Thoracic aorta (tissue), 2 donors: ENCODE measurements around the gene LIG1. TPM values are rescaled to one million over a fixed set of nuclear protein-coding genes. Genes with fewer than 3 reads are reported as not detected.
A peak's percentile ranks its signal among the peaks of the same experiment; 100 is the strongest.

Experiments used
- ATAC-seq: fragments of 150-250 bp; one replicate; pipeline ENCODE4 v1.8.0; 2017; ENCODE audit warnings: low read depth; ENCODE audit not compliant: insufficient number of reproducible peaks, low FRiP score
- DNase-seq: peaks from one replicate; pipeline ENCODE4 v3.0.0-alpha.2; 2020; ENCODE audit warnings: low spot score
- H3K27ac ChIP-seq, 2 donors: fragments of 200-600 bp; sonication (generic); 1 replicate in 1 of 2; 2 replicates in 1 of 2; pipeline ENCODE4 v1.5.1; 2016; ENCODE audit warnings: mild to moderate bottlenecking in 2 of 2, moderate library complexity in 2 of 2
- H3K27me3 ChIP-seq: fragments of 200-600 bp; sonication (generic); replicated peaks from 2 replicates; pipeline ENCODE4 v1.6.0; 2016; ENCODE audit warnings: mild to moderate bottlenecking; ENCODE audit not compliant: insufficient read depth
- H3K36me3 ChIP-seq: fragments of 200-600 bp; sonication (generic); one replicate; pipeline ENCODE4 v1.5.1; 2016
- H3K4me1 ChIP-seq, 2 donors: fragments of 200-600 bp; sonication (generic); 1 replicate in 1 of 2; 2 replicates in 1 of 2; pipeline versions ENCODE4 v1.5.1 to v1.6.0; 2016; ENCODE audit warnings: low read depth in 2 of 2, mild to moderate bottlenecking in 1 of 2; ENCODE audit not compliant: control insufficient read depth in 1 of 2
- H3K4me3 ChIP-seq: fragments of 200-600 bp; sonication (generic); 2 replicates; pipeline ENCODE4 v1.5.1; 2016; ENCODE audit warnings: mild to moderate bottlenecking
- H3K9me3 ChIP-seq: fragments of 200-600 bp; sonication (generic); 2 replicates; pipeline ENCODE4 v1.5.1; 2016
- total RNA-seq, 2 donors: library from RNA; depleted of rRNA; stranded (reverse); fragments of >200 nt; gene quantifications; one replicate each; pipeline versions ENCODE4 v1.1.0 to v1.2.3, GENCODE V29; 2016
- TF ChIP-seq, protein P1 (sequence below): fragments of 200-600 bp; sonication (generic); IDR thresholded peaks from one replicate; pipeline ENCODE4 v1.5.1; 2019; ENCODE audit warnings: antibody characterized with exemption

The LIG1 gene
- total RNA-seq, 2 donors from 2014 or later = 5.4 to 23.2 TPM

DNA sequence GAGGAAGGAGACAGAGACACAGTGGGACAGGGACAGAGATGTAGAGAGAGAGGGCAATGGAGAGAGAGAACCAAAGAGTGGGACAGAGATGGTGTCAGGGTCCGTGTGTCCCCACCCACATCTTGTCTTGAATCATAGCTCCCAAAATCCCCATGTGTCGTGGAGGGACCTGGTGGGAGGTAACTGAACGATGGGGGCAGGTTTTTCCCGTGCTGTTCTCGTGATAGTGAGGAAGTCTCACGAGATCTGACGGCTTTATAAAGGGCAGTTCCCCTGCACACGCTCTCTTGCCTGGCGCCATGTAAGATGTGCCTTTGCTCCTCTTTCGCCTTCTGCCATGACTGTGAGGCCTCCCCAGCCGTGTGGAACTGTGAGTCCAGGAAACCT lies 52.0 kb downstream of the LIG1 start:
- no peak for ATAC-seq
- no peaks in the 10 kb centered on the region for H3K4me1 ChIP-seq
- TF ChIP-seq, protein P1, sequence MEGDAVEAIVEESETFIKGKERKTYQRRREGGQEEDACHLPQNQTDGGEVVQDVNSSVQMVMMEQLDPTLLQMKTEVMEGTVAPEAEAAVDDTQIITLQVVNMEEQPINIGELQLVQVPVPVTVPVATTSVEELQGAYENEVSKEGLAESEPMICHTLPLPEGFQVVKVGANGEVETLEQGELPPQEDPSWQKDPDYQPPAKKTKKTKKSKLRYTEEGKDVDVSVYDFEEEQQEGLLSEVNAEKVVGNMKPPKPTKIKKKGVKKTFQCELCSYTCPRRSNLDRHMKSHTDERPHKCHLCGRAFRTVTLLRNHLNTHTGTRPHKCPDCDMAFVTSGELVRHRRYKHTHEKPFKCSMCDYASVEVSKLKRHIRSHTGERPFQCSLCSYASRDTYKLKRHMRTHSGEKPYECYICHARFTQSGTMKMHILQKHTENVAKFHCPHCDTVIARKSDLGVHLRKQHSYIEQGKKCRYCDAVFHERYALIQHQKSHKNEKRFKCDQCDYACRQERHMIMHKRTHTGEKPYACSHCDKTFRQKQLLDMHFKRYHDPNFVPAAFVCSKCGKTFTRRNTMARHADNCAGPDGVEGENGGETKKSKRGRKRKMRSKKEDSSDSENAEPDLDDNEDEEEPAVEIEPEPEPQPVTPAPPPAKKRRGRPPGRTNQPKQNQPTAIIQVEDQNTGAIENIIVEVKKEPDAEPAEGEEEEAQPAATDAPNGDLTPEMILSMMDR = no peak
- H3K9me3 ChIP-seq = no peaks in the 10 kb centered on the region
- H3K27me3 ChIP-seq = no peaks in the 10 kb centered on the region
- H3K27ac ChIP-seq = no peak overlapping the region
- no peaks in the 10 kb centered on the region for H3K36me3 ChIP-seq
- H3K4me3 ChIP-seq = no peak overlapping the region
- DNase-seq = no peak

DNA sequence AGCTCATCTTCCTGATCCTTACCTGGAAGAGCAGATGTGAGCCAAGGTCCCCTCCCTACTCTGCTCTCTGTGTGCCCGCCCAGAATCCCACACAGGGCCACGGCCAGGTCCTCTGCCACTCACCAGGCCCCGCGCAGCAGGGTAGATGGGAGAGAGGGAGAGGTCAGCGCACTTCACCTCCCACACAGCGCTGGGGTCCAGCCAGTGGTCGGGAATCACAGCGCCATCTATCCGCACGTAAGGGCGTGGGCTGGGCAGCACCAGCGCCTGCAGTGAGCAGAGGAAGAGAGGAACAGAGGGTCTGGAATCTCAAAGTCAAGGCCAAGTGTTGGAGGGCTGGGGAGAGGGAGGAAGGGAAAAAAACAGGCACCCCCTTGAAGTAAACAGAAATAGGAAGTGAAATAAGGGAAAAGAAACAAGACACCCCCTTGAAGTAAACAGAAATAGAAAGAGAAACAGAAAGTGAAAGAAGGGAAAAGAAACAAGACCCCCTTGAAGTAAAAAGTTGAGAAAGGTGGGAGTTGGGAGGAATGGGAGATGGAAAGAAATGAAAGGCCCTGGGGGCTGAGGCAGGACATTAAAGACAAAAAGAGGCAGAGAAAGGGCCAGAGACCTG lies 52.5 kb downstream of the LIG1 start:
- Histone ChIP-seq H3K4me1 (no peaks in the 10 kb centered on the region), H3K27ac (no peak overlapping the region), H3K9me3 (no peaks in the 10 kb centered on the region), H3K27me3 (no peaks in the 10 kb centered on the region), H3K36me3 (no peaks in the 10 kb centered on the region), H3K4me3 (no peak overlapping the region)
- DNase-seq (no peak), ATAC-seq (no peak)
- TF ChIP-seq, protein P1 = no peak

DNA sequence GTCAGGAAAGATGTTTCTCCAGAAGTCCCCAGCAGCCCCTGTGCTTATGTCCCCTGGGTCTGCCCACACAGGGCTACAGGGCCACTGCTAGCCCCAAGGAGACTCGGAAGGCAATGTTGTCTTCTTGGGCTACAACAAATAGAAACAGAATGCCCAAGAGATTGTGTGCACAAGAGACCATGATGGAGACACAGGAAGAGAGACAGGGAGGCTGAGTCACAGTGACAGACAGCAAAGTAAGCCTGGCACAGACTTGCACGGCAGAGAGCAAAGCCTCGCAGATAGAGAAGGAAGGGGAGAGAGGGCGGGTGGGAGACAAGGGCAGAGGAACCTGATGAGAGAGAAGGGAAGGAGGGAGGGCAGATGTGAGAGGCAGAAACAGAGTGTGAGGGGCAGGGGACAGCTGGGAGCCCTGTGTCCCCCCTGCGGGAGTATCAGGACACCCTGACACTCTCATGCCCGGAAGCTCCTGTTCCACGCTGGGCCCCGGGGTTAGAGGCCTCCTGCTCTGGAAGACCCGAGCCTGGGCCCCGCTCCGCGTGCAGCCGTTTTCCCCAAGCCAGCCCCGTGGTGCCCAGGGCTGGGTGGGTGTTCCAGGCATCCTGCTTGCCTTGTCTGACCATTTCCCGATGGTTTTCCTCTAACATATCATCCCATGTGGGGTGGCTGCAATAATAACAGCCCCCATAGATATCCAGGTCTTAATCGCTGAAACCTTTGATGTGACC lies 56.8 kb downstream of the LIG1 start:
- no peaks in the 10 kb centered on the region for H3K9me3 ChIP-seq
- no peak overlapping the region for H3K27ac ChIP-seq
- no peaks in the 10 kb centered on the region for H3K27me3 ChIP-seq
- TF ChIP-seq, protein P1 = no peak
- peaks cover 12 to 22% of the 10 kb centered on the region in 2 donors for H3K4me1 ChIP-seq
- no peak for ATAC-seq
- H3K36me3 ChIP-seq = no peaks in the 10 kb centered on the region
- H3K4me3 ChIP-seq = no peak overlapping the region
- no peak for DNase-seq

DNA sequence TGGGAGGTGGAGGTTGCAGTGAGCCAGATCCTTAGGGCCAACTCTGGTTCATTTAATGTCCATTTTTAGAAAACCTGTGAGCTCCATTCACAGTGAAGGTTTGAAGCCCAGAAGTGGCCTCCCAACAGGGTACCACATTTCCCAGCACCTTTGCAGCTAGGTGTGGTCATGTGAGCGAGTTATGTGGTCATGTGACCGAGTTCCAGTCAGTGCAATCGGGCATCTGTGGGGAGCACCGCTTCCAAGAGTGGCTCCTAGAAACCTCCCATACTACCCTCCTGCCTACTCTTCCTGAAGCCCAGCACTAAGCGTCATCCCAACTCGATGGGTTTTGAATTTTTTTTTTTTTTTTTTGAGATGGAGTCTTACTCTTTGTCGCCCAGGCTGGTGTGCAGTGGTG lies 58.9 kb downstream of the LIG1 start:
- DNase-seq = no peak
- Histone ChIP-seq H3K36me3 (no peaks in the 10 kb centered on the region), H3K27ac (peak overlapping the region; percentile 91 to 94), H3K4me3 (peak overlapping the region; percentile 86), H3K4me1 (peaks cover 12 to 36% of the 10 kb centered on the region in 2 donors), H3K9me3 (no peaks in the 10 kb centered on the region), H3K27me3 (no peaks in the 10 kb centered on the region)
- TF ChIP-seq, protein P1 = no peak
- ATAC-seq = no peak

DNA sequence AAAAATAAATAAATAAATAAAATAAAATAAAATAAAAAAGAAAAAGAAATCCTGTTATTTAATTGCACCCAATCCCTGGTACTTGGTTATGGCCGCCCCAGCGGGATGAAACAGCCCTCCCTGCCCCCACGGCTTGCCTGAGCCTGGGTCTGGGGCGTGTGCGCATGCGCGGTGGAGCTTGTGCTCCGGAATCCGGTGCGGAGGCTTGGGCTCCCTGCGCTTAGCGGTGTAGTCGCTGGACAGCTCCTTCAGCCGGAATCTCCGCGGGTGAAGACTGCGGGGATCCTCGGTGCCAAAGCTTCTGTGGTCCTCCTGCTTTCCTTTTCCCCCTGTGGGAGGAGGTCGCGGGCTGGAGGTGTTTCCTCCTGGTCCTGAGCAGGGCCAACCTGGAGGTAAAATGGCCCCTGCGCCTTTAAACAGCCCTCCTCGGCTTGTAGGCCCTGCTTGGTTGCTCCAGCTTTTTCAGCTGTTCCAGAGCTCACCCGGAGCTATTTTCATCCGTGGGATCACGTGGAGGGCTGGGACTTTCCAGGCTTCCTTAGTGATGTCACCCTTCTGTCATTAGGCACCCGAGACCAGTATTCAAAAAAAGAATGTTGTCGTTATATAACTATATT lies 59.7 kb downstream of the LIG1 start, which contains the start of gene PLA2G4C:
Gene PLA2G4C, minus strand, starts transcription at position 468 of the 617 bp plus-strand sequence. CDS start 4,288 bp downstream, outside the sequence.
- Histone ChIP-seq H3K27me3 (no peaks in the 10 kb centered on the region), H3K36me3 (no peaks in the 10 kb centered on the region), H3K27ac (peak within 1 kb of the TSS; percentile 91 to 94), H3K4me1 (peaks cover 12 to 36% of the 10 kb centered on the region in 2 donors), H3K4me3 (peak within 1 kb of the TSS; percentile 86), H3K9me3 (no peaks in the 10 kb centered on the region)
- DNase-seq (peak; percentile 63), ATAC-seq (peak; percentile 96)
- TF ChIP-seq, protein P1 = no peak
